ENCODE results near the gene CFAP210.

The CFAP210 gene, protein sequence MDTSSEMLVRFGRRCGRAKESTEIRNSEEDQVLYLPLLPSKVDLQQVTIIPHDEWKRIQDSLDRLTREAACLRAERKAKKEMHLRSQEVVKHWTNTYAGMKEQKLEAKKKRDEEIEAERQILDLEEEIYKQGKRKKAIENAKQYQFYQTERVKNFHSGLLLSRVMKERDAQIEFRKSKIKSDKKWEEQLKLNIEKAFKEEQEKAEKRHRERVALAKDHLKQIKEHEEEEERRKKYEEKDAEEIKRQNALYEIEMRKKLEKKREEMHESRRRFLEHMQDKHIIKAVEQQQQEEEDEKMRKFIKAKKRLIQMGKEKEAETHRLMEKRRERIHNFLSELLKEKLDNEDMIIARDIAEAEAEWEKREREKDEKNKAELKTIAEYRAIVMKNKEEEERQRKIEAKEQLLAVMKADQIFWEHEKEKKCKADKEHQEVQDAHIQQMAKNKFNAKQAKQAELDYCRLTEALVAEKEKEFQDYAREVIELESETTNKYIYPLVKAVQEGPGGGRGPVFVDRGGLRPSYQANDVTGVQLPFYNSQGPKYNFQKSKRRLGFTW

DNA sequence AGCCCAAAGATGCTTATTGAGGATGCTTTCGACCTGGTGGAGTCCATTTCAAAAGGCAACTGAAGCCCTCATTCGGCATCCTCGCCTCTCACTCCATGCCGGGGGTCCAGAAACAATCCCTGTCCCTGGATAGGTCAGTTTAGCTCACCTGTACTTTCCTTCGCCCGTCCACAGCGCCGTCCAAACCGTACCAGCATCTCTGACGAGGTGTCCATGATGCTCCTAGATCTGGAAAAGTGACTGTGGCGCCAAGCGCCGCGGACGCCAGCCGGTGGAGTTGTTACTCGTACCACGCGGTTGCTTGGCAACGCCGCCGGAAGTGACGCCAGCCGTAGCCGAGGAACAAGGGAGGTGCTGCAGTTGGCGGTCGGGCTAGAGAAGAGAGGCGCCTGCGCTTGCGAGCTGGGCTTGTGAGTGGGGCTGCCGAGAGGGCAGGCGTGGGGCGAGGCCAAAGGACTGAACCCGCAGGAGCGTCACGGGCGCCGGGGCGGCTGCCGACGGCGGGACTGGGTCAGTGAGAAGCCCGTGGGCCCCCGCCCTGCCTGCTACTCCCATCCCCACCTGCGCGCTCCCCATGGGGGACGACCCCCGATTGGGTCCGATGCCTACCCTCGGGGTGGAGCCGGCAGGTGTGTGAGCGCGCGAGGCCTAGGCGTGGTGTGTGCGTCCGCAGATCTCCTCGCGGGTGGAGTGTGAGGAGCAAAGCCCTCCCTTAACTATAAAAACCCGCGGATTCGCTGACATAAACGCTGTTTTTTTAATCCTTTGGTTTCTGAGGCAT lies at the start of gene CFAP210, which contains the start of gene PHOSPHO2:
Gene CFAP210, minus strand, starts transcription at position 293 of the 781 bp plus-strand sequence. Its CDS starts 78 bp downstream, at position 215.
Gene PHOSPHO2, plus strand, starts transcription at position 357 of the 781 bp plus-strand sequence. CDS start 6,503 bp downstream, outside the sequence.
- POLR2A ChIA-PET: no interaction called here
- TF ChIP-seq, protein P1, sequence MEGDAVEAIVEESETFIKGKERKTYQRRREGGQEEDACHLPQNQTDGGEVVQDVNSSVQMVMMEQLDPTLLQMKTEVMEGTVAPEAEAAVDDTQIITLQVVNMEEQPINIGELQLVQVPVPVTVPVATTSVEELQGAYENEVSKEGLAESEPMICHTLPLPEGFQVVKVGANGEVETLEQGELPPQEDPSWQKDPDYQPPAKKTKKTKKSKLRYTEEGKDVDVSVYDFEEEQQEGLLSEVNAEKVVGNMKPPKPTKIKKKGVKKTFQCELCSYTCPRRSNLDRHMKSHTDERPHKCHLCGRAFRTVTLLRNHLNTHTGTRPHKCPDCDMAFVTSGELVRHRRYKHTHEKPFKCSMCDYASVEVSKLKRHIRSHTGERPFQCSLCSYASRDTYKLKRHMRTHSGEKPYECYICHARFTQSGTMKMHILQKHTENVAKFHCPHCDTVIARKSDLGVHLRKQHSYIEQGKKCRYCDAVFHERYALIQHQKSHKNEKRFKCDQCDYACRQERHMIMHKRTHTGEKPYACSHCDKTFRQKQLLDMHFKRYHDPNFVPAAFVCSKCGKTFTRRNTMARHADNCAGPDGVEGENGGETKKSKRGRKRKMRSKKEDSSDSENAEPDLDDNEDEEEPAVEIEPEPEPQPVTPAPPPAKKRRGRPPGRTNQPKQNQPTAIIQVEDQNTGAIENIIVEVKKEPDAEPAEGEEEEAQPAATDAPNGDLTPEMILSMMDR (IDR thresholded peaks at IDR 0.05; ENCODE audit: control extremely low read depth, extremely low read depth, low read depth, missing control alignments): no peak
- CTCF ChIA-PET: interaction anchor here (1.4 to 3.0 kb wide), 2 partner anchors 11 to 13 kb away, joined by 4 to 11 read pairs; no protein-coding TSS in a partner anchor
- DNase-seq (ENCODE audit: extremely low spot score): peak; percentile 97

- TF ChIP-seq, protein P1 (IDR thresholded peaks at IDR 0.05; ENCODE audit: control extremely low read depth, extremely low read depth, low read depth, missing control alignments): no peak
- POLR2A ChIA-PET: no interaction called here
- no peak for DNase-seq (ENCODE audit: extremely low spot score)
- CTCF ChIA-PET: interaction anchor here (1.2 kb wide), 1 partner anchor 12 kb away, joined by 3 read pairs; no protein-coding TSS in a partner anchor
Observed at GRCh38 chr2:169743549-169743948, 49.3 kb upstream of the CFAP210 start.

- TF ChIP-seq, protein P1 (IDR thresholded peaks at IDR 0.05; ENCODE audit: control extremely low read depth, extremely low read depth, low read depth, missing control alignments): no peak
- DNase-seq (ENCODE audit: extremely low spot score): no peak
- ChIA-PET CTCF (no interaction called here), POLR2A (no interaction called here)
Observed at GRCh38 chr2:169739351-169739750, 45.1 kb upstream of the CFAP210 start.

GRCh38 chr2:169738566-169739229 lies 44.5 kb upstream of the CFAP210 start:
- no peak for DNase-seq (ENCODE audit: extremely low spot score)
- TF ChIP-seq, protein P1 (IDR thresholded peaks at IDR 0.05; ENCODE audit: control extremely low read depth, extremely low read depth, low read depth, missing control alignments): no peak
- ChIA-PET POLR2A (no interaction called here), CTCF (no interaction called here)

DNA sequence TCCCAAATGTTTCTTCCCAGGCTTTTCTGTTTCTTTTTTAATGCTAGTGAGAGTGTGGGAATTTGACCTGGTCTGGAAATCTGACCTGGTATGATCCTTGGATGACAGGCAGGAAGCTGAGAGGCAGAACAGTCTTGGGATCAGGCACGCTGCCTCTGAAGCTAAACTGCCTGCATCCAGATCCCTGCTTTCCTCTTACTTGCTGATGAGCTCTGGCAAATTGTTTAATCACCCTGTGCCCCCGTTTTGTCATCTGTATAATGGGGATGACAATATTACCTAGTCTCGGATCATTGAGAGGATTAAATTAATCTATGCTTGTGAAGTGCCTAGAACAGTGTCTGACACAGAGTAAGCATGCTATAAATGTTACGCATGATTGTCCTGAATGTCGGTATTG lies 42.7 kb upstream of the CFAP210 start:
- CTCF ChIA-PET: interaction anchor here (0.9 to 1.4 kb wide), 2 partner anchors 10 to 12 kb away, joined by 3 to 5 read pairs; no protein-coding TSS in a partner anchor
- POLR2A ChIA-PET: no interaction called here
- TF ChIP-seq, protein P1 (IDR thresholded peaks at IDR 0.05; ENCODE audit: control extremely low read depth, extremely low read depth, low read depth, missing control alignments): no peak
- DNase-seq (ENCODE audit: extremely low spot score): no peak

GRCh38 chr2:169735623-169736022 lies 41.4 kb upstream of the CFAP210 start:
- no peak for DNase-seq (ENCODE audit: extremely low spot score)
- TF ChIP-seq, protein P1 (IDR thresholded peaks at IDR 0.05; ENCODE audit: control extremely low read depth, extremely low read depth, low read depth, missing control alignments): no peak
- POLR2A ChIA-PET: no interaction called here
- CTCF ChIA-PET: interaction anchor here (1.3 to 1.5 kb wide), 2 partner anchors 50 to 208 kb away, joined by 3 read pairs; no protein-coding TSS in a partner anchor

Measured in GM10248 (cell line).